ENCODE results near the gene ZNF644. TPM values are rescaled to one million over a fixed set of nuclear protein-coding genes. Genes with fewer than 3 reads are reported as not detected.
"Not testable (repeated sequence)": the region's sequence is repeated elsewhere in the genome, so short reads cannot be mapped to it uniquely, and the experiment has no call there.

Gene ZNF644
- total and polyA plus RNA-seq, 4 donors = 12.2 to 121 (median 35.5) TPM

DNA sequence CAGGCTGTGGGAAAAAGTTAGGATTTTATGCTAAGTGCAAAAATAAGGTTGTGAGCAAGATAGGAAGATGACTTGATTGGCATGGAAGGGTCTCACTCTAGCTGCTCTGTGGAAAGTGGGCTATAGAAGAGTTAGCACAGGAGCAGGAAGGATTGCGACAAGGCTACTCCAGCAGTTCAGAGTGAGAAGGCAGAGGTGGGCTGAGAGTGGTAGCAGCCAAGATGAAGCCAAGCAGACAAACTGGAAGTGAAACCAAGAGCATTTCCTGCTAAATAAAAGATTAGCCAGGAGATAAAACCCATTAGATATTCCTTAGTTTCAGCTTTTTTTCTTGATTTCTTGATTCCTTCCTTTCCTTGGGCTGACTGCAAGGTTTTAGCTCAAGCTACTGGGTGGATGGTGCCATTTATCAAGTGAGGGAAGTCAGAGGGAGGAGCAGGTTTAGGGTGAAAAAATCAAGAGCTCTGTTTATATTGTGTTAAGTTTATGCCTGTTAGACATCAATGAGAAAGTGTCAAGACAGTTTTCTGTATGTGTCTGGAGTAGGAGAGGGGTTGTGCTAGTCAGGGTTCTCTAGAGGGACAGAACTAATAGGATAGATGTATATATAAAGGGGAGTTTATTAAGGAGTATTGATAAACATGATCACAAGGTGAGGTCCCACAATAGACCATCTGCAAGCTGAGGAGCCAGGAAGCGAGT is 33.1 kb upstream of the ZNF644 start:
- WGBS, 2 donors = 77 to 80% methylated on average over 2 of the region's 2 CpGs
- H3K9ac ChIP-seq (ENCODE audit: insufficient read depth in 1 of 2, low read length in 2 of 2) = no peak overlapping the region
- no peaks in the 10 kb centered on the region for H3K4me1 ChIP-seq (ENCODE audit: control insufficient read depth in 5 of 5, insufficient read depth in 5 of 5, low read length in 5 of 5)
- DNase-seq (no peak), ATAC-seq (ENCODE audit: insufficient read depth, low FRiP score) (no peak)
- H3K36me3 ChIP-seq (ENCODE audit: control insufficient read depth in 4 of 4, insufficient read depth in 4 of 4, low read length in 4 of 4) = no peaks in the 10 kb centered on the region
- no peaks in the 10 kb centered on the region for H3K27me3 ChIP-seq (ENCODE audit: control insufficient read depth in 3 of 3, insufficient read depth in 3 of 3, low read length in 2 of 3)
- TF ChIP-seq, protein P1, sequence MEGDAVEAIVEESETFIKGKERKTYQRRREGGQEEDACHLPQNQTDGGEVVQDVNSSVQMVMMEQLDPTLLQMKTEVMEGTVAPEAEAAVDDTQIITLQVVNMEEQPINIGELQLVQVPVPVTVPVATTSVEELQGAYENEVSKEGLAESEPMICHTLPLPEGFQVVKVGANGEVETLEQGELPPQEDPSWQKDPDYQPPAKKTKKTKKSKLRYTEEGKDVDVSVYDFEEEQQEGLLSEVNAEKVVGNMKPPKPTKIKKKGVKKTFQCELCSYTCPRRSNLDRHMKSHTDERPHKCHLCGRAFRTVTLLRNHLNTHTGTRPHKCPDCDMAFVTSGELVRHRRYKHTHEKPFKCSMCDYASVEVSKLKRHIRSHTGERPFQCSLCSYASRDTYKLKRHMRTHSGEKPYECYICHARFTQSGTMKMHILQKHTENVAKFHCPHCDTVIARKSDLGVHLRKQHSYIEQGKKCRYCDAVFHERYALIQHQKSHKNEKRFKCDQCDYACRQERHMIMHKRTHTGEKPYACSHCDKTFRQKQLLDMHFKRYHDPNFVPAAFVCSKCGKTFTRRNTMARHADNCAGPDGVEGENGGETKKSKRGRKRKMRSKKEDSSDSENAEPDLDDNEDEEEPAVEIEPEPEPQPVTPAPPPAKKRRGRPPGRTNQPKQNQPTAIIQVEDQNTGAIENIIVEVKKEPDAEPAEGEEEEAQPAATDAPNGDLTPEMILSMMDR (IDR thresholded peaks at IDR 0.05; ENCODE audit: control extremely low read depth, extremely low read depth) = no peak
- H3K9me3 ChIP-seq (ENCODE audit: control insufficient read depth in 4 of 4, insufficient read depth in 3 of 4, low read length in 3 of 4) = no peaks in the 10 kb centered on the region
- no peak overlapping the region for H3K27ac ChIP-seq (ENCODE audit: low read depth in 1 of 2, low read length in 1 of 2)
- no peak overlapping the region for H3K4me3 ChIP-seq

DNA sequence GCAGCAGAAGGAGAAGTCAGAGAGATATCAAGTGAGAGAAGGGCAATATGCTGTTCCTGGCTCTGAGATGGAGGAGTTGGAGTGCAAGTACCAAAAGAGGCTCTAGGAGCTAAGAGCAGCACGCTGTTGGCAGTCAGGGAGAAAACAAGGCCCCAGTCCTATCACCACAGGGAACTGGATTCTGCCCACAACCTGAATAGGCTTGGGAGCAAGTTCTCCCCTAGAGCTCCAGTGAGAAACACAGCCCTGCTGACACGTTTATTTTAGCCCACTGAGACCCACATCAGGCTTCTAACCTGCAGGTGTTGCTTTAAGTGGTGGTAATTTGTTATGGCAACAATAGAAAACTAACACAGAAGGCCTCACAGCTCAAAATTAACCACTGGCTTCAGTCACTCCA is 31.8 kb upstream of the ZNF644 start:
- Histone ChIP-seq H3K9me3 (ENCODE audit: control insufficient read depth in 4 of 4, insufficient read depth in 3 of 4, low read length in 3 of 4) (no peaks in the 10 kb centered on the region), H3K36me3 (ENCODE audit: control insufficient read depth in 4 of 4, insufficient read depth in 4 of 4, low read length in 4 of 4) (no peaks in the 10 kb centered on the region), H3K4me3 (no peak overlapping the region), H3K27me3 (ENCODE audit: control insufficient read depth in 3 of 3, insufficient read depth in 3 of 3, low read length in 2 of 3) (no peaks in the 10 kb centered on the region), H3K27ac (ENCODE audit: low read depth in 1 of 2, low read length in 1 of 2) (no peak overlapping the region), H3K4me1 (ENCODE audit: control insufficient read depth in 5 of 5, insufficient read depth in 5 of 5, low read length in 5 of 5) (no peaks in the 10 kb centered on the region), H3K9ac (ENCODE audit: insufficient read depth in 1 of 2, low read length in 2 of 2) (no peak overlapping the region)
- 65 to 71% methylated on average over 2 of the region's 2 CpGs for WGBS, 2 donors
- DNase-seq = no peak
- TF ChIP-seq, protein P1 (IDR thresholded peaks at IDR 0.05; ENCODE audit: control extremely low read depth, extremely low read depth) = no peak
- no peak for ATAC-seq (ENCODE audit: insufficient read depth, low FRiP score)

DNA sequence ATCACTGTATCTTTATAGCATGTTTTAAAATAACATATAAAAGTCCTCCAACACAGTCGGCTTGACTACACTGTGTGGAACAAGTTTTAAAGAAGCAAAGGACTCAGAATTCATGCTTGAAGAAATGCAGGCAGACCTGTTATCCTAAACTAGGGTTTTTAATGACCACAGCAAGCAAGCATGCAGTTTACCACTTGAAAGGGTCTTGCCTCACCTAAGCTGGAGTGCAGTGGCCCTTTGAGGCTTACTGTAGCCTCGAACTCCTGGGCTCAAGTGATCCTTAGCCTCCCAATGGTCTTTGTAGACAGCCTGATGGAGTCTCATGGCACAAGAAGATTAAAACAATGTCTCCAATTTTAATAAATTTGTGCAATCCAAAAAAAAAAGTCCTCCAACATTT is 27.7 kb upstream of the ZNF644 start:
- not testable (repeated sequence) for H3K9me3 ChIP-seq (ENCODE audit: control insufficient read depth in 4 of 4, insufficient read depth in 3 of 4, low read length in 3 of 4); H3K36me3 ChIP-seq (ENCODE audit: control insufficient read depth in 4 of 4, insufficient read depth in 4 of 4, low read length in 4 of 4); ATAC-seq (ENCODE audit: insufficient read depth, low FRiP score); H3K9ac ChIP-seq (ENCODE audit: insufficient read depth in 1 of 2, low read length in 2 of 2); H3K4me1 ChIP-seq (ENCODE audit: control insufficient read depth in 5 of 5, insufficient read depth in 5 of 5, low read length in 5 of 5); H3K27ac ChIP-seq (ENCODE audit: low read depth in 1 of 2, low read length in 1 of 2); H3K4me3 ChIP-seq; H3K27me3 ChIP-seq (ENCODE audit: control insufficient read depth in 3 of 3, insufficient read depth in 3 of 3, low read length in 2 of 3); DNase-seq
- 71 to 77% methylated on average over 2 of the region's 2 CpGs for WGBS, 2 donors

DNA sequence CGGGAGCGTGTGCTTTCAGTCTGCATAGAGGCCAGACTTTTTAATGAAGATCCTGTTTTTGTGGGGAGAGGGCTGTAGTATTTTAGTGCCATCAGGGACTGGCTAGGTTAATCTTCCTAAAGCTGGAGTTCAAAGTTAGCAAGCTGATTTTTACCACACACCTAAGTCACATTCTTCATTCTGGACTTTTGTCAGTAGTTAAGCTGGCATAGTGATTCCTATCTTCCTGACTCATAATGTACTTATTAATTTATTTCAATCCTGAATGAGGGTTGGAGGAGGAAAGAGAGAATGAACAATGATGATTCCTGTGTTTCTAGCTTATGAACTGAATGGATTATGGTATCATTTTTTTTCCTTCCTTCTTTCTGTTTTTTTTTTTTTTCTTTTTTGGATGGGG is 24.9 kb upstream of the ZNF644 start:
- TF ChIP-seq, protein P1 (IDR thresholded peaks at IDR 0.05; ENCODE audit: control extremely low read depth, extremely low read depth) = no peak
- Histone ChIP-seq H3K4me1 (ENCODE audit: control insufficient read depth in 5 of 5, insufficient read depth in 5 of 5, low read length in 5 of 5) (no peaks in the 10 kb centered on the region), H3K4me3 (no peak overlapping the region), H3K27ac (ENCODE audit: low read depth in 1 of 2, low read length in 1 of 2) (no peak overlapping the region), H3K27me3 (ENCODE audit: control insufficient read depth in 3 of 3, insufficient read depth in 3 of 3, low read length in 2 of 3) (no peaks in the 10 kb centered on the region), H3K9me3 (ENCODE audit: control insufficient read depth in 4 of 4, insufficient read depth in 3 of 4, low read length in 3 of 4) (peaks cover 0 to 10% (median 4%) of the 10 kb centered on the region in 4 donors), H3K36me3 (ENCODE audit: control insufficient read depth in 4 of 4, insufficient read depth in 4 of 4, low read length in 4 of 4) (no peaks in the 10 kb centered on the region), H3K9ac (ENCODE audit: insufficient read depth in 1 of 2, low read length in 2 of 2) (no peak overlapping the region)
- ATAC-seq (ENCODE audit: insufficient read depth, low FRiP score) = no peak
- DNase-seq = no peak
- 66 to 75% methylated on average over 2 of the region's 2 CpGs for whole genome bisulfite sequencing, 2 donors

Data from lung (tissue), 12 donors.